ENCODE data around the gene COQ5. TPM values are rescaled to one million over a fixed set of nuclear protein-coding genes. Genes with fewer than 3 reads are reported as not detected.

COQ5 gene
- total RNA-seq, 4 donors from 2014 or later = 22.6 to 40.4 (median 28.6) TPM

DNA sequence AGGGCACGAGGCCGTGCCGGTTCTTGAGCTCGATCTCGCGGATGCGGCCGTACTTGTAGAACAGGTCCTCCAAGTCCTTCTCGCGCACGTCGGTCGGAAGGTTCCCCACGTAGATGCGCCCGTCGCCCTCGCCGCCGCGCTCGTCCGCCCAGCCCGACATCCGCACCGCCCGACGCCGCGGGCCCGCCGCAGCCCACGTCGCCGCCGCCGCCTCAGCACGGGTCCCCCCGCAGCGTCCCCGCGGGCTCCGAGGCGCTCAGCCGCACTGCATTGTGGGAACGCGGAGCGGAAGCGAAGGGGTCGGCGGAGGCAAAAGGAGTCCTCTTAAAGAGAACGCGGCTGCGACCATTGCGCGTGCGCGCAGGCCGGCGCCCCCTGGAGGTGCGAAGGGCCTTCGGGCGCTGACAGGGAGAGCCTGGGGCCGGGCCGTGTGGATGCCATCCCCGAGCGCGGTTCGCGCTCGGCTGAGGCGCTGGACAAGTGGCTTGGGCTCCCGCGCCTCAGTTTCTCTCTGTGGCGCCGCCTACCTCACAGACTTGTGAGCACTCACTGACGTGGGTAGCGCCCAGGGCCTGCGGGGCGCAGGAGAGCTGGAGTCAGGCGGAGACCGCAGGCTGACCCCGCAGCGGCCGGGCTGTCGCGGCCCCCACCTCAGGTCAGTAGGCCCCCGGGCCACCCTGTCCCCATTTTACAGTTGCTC is 59.4 kb downstream of the COQ5 start, which contains the start of gene SRSF9:
TSS of gene SRSF9 (minus strand) at position 299 of the 700 bp plus-strand sequence. CDS start at position 160, 139 bp downstream.
- H3K27ac ChIP-seq = peak within 1 kb of the TSS; percentile 93 to 96 (median 94)
- TF ChIP-seq, protein P1, sequence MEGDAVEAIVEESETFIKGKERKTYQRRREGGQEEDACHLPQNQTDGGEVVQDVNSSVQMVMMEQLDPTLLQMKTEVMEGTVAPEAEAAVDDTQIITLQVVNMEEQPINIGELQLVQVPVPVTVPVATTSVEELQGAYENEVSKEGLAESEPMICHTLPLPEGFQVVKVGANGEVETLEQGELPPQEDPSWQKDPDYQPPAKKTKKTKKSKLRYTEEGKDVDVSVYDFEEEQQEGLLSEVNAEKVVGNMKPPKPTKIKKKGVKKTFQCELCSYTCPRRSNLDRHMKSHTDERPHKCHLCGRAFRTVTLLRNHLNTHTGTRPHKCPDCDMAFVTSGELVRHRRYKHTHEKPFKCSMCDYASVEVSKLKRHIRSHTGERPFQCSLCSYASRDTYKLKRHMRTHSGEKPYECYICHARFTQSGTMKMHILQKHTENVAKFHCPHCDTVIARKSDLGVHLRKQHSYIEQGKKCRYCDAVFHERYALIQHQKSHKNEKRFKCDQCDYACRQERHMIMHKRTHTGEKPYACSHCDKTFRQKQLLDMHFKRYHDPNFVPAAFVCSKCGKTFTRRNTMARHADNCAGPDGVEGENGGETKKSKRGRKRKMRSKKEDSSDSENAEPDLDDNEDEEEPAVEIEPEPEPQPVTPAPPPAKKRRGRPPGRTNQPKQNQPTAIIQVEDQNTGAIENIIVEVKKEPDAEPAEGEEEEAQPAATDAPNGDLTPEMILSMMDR (IDR thresholded peaks at IDR 0.05) = peak; percentile 89 to 97 (median 94)
- TF ChIP-seq POLR2A (IDR thresholded peaks at IDR 0.05) = peak; percentile 36 to 70
- peaks cover 0 to 12% (median 0%) of the 10 kb centered on the region in 3 donors for H3K36me3 ChIP-seq
- no peaks in the 10 kb centered on the region for H3K9me3 ChIP-seq
- H3K4me1 ChIP-seq = peaks cover 0 to 17% (median 0%) of the 10 kb centered on the region in 4 donors
- no peaks in the 10 kb centered on the region for H3K27me3 ChIP-seq
- DNase-seq = peak; percentile 94 to 98 (median 95)
- H3K4me3 ChIP-seq = peak within 1 kb of the TSS; percentile 92 to 94 (median 94)

- H3K27ac ChIP-seq = peak overlapping the region; percentile 93 to 96 (median 94)
- peaks cover 0 to 19% (median 0%) of the 10 kb centered on the region in 3 donors for H3K36me3 ChIP-seq
- peaks cover 0 to 17% (median 0%) of the 10 kb centered on the region in 4 donors for H3K4me1 ChIP-seq
- peak overlapping the region; percentile 92 to 94 (median 94) for H3K4me3 ChIP-seq
- no peaks in the 10 kb centered on the region for H3K27me3 ChIP-seq
- DNase-seq = peak; percentile 56 to 71 (median 58)
- H3K9me3 ChIP-seq = no peaks in the 10 kb centered on the region
- TF ChIP-seq, protein P1 (IDR thresholded peaks at IDR 0.05) = no peak
- no peak for TF ChIP-seq POLR2A (IDR thresholded peaks at IDR 0.05)
Observed at GRCh38 chr12:120468821-120469449, 60.0 kb downstream of the COQ5 start.

- Histone ChIP-seq H3K27me3 (no peaks in the 10 kb centered on the region), H3K4me3 (peak overlapping the region; percentile 92 to 94 (median 94)), H3K9me3 (no peaks in the 10 kb centered on the region), H3K36me3 (peaks cover 0 to 24% (median 0%) of the 10 kb centered on the region in 3 donors), H3K4me1 (peaks cover 0 to 17% (median 0%) of the 10 kb centered on the region in 4 donors), H3K27ac (peak overlapping the region; percentile 93 to 96 (median 94))
- DNase-seq = peak; percentile 42 to 53 (median 53)
- TF ChIP-seq, protein P1 (IDR thresholded peaks at IDR 0.05) = no peak
- TF ChIP-seq POLR2A (IDR thresholded peaks at IDR 0.05) = no peak
Observed at GRCh38 chr12:120468325-120468820, 60.6 kb downstream of the COQ5 start.

- H3K4me3 ChIP-seq = no peak overlapping the region
- no peaks in the 10 kb centered on the region for H3K27me3 ChIP-seq
- TF ChIP-seq POLR2A (IDR thresholded peaks at IDR 0.05) = no peak
- TF ChIP-seq, protein P1 (IDR thresholded peaks at IDR 0.05) = no peak
- no peaks in the 10 kb centered on the region for H3K9me3 ChIP-seq
- DNase-seq = no peak
- no peak overlapping the region for H3K27ac ChIP-seq
- peaks cover 0 to 17% (median 0%) of the 10 kb centered on the region in 4 donors for H3K4me1 ChIP-seq
- peaks cover 0 to 34% (median 0%) of the 10 kb centered on the region in 3 donors for H3K36me3 ChIP-seq
Observed at GRCh38 chr12:120467439-120467838, 61.5 kb downstream of the COQ5 start.

- H3K4me3 ChIP-seq = no peak overlapping the region
- peaks cover 0 to 17% (median 0%) of the 10 kb centered on the region in 4 donors for H3K4me1 ChIP-seq
Observed at GRCh38 chr12:120466560-120467315, 62.2 kb downstream of the COQ5 start.

More at GRCh38 chr12:120466560-120467315, 62.2 kb downstream of the COQ5 start:
- Histone ChIP-seq H3K9me3 (no peaks in the 10 kb centered on the region), H3K27me3 (no peaks in the 10 kb centered on the region), H3K36me3 (peaks cover 0 to 41% (median 0%) of the 10 kb centered on the region in 3 donors), H3K27ac (no peak overlapping the region)
- TF ChIP-seq POLR2A (IDR thresholded peaks at IDR 0.05) = no peak
- TF ChIP-seq, protein P1 (IDR thresholded peaks at IDR 0.05) = peak in 5 of 6 experiments; percentile 14 to 38 (median 34)
- peak in 2 of 3 donors; percentile 24 to 57 for DNase-seq
